Eye (tissue), 1 donor: ENCODE results near the gene CTU2.

Experiments used
- DNase-seq: peaks from one replicate; pipeline ENCODE4 v3.0.0-alpha.2; 2015

The CTU2 gene

DNA sequence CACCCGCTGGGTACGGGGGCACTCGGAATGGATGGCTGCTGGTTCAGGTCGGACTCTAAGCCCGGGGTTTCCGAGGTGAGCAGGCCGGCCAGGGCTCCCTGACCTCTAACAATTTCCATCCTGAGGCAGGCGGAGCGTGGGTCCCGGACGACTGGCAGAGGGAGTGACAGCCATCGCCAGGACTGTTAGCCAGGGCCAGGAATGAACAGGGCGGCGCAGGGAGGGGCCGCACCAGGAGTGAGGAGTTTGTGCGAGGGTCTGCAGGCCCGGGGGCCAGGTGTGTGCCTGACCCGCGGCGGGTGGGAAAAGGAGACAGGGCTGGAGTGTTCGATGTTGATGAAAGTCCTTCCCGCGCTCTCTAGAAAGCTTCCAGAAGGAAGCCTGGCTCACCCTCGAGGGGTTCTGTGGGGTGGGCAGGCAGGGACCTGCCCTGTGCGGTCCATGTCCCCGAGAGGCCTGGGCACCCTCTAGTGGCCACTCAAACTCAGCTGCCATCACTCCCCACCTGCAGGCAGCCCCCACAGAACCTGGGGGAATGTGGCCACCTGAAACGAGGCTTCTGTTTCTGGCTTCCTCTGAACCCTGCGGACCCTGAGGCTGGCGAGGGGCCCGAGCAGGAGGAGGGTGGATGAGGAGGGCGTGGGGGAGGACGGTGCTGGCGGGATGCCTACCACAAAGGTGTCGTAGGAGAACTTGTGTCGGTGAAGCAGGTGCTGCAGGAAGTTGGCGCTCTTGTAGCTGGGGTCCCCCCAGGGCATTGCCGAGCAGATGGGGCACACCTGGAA is 8.3 kb upstream of the CTU2 start:
- DNase-seq, result no peak

DNA sequence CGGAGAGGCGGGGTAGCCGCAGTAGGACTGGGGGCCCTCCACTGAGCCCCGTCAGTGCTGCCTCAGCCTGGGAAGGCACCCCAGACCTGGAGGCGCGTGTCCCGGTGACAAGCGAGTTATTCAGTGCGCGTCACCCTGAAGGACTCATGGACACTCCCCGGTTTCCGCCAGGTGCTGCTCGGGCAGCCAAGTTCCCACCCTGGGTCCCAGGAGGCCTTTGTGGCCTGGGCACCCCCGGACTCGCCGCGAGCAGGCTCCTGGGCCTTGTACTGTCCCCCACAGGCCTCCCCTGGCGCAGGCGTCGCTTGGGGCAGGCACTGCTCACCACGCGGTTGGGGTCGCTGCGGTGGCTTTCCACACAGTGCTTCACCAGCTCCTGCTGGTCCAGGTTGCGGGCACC is 7.7 kb upstream of the CTU2 start:
- DNase-seq, result no peak

DNA sequence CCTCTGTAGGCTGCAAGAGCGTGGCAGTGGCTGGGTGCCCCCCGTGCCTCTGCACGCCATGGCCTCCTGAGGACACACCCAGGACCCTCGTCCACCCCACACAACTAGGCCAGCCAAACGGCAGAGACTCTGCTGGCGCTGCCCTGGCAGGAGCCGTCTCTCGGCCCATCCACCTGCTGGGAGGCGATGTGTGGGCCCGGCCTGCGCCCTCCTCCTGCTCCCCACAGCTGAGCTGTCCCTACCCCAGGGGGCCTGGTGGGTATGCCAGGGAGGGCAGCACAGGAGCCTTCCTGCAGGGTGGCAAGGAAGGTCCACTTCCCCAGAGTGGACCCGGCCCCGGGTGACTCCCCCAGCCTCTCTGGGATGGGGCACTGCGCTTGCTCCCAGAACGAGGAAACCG is 7.1 kb upstream of the CTU2 start:
- no peak for DNase-seq

DNA sequence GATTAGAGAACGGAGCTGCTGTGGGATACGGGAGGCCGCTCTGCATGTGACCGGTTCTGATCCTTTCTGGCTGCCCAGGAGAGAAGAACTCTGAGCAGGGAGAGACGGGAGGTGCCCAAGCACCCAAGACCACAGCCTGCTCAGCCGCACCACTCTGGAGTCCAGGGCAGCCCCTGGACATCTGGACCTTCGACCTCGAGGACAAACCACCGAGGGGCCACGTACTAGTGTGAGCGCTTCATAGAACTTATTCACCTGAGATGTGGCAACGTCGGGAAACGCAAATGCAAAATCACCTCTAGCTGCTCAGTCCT is 6.0 kb upstream of the CTU2 start:
- no peak for DNase-seq

DNA sequence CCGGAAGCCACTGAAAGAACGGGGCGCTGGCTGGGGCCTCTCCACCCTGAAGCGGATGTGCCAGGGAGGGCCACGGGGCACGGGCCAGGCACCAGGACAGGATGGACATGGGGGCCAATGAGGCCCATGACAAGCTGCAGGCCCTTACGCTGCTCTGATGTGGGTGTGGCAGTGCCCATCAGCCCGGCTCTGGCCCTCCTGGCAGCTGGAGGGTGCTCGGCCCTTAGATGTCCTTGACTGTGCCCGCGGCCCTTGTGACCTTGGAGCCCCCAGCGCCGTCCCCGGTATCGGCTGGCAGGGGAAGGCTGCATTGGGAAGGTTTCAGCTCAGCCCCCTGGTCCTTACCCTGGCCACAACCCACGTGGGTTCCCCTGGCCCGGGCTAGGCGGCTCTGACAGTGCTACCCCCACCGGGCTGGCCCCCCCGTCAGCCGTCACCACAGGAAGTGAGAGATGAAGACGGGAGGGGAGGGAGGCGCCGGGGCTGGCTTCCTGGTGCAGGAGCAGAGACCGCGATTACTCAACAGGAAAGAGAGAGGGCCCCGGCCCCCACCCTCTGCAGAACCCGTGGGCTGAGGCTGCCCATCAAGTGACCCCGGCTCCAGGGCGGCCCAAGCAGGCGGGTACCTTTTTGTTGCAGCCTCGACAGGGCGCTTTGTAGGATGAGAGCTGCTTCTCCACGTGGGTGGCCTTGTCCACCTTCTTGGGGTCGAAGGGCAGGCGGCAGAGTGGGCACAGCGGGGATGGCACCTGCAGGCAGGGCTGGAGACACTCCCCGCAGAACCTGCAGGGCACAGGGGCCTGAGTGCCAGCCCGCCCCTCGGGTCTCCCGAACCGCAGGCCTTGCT is 5.4 kb upstream of the CTU2 start:
- no peak for DNase-seq

DNA sequence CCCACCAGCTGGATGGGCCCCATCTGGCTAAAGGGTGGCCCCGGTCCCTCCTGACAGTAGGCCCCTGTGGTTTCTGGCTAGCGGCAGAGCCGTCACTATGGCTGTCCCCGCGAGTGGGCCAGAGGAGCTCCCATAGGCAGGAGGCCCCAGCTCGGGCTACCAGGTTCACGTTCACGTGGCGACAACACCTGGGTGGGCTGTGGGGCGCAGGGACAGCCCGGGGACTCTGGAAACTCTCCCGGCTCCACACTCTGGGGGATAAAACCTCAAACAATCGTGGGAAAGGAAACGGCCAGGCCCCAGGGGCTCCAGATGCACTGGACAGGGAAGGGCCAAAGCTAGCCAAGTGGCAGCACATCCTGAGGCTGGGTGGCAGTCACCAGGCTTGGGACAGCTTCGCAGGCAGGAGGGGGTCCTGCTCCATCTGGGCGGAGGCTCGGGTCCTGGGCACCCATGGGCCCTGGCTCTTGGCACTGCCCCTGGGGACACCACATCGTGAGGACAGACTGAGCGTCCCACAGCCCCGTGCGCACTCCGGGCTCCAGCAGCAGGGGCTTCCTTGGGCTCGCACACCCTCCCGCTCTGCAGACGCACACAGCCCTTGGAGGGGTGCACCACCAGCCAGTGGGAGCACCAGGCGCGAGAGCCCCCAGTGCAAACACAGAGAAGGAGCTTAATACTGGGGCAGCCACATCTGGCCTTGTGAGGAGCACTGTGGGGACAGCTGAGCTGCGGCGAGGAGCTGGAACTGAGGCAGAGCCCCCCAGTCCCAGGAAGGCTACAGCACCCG is 4.5 kb upstream of the CTU2 start:
- DNase-seq, result no peak

DNA sequence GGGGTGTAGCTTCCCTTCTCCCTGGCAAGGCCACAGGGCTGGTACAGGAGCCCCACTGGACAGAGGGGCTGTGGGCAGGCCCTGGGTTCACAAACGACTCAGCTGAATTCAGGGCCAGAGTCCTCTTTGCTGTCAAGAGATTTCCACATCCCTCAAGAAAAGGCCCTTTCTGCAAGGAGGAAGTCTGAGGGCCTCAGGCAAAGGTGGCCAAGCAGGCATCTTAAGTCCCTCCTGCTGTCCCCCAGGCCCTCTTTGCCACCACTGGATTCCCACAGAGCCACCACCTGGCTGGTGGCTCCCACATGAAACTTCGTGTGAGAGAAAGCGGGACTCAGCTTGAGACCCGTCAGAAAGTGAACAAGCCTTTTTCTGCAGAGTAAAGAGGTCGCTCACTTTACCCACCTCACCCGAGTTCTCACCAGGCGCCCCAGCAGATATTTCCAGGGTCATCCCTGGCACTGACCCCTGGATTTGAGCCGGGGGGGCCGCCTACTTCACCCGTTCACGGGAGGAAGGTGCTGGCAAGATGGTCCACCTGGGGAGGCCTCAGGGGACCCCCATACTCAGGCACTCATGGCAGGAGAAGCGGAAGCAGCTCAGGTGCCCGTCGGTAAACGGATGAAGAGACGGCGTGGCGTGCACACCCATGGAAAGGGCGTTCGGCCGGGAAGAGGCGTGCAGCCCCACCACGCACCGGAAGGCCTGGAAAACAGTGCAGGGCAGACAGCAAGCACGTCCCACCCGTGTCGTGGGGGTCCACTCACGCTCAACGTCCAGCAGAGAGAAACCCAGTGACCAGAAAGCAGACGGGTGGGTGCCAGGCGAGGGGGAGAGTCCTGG is 3.7 kb upstream of the CTU2 start:
- DNase-seq, result no peak

DNA sequence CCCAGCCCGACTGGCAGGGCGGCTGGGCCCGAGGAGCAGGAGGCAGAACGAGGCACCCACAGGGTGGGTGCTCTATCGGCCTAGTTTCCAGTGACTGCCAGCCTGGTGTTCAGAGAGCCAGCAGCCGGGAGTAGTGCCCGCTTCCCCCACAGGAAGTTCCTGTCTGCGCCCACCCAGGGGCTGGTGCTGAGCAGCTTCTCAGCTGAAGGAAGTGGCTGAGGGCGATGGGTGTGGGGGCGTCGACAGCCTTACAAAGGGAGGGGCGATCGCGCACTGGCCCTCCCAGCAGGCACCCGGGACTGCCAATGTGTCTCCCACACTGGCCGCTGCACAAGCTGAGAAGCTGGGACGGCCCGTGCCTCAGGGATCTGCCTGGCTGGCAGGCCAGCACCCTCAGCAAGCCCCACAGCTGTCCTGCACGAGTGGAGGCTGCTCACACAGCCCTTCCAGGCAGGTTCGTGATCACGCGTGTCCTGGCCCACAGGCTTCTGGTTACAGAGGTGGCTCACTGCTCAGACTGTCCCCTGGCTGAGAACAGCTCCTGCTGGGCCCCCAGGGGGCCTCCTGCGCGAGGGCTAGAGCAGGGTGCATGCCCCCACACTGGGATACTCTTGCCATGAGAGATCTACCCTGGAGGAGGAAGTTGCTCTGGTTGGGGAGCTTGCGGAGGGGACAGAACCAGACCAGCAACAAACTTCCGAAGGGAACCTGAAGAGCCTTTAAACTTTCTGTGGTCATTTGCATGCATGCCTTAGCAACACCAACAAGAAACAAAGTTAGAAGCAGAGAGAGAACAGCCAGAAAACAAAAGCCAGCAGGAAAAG is 2.6 kb upstream of the CTU2 start:
- DNase-seq, result no peak

DNA sequence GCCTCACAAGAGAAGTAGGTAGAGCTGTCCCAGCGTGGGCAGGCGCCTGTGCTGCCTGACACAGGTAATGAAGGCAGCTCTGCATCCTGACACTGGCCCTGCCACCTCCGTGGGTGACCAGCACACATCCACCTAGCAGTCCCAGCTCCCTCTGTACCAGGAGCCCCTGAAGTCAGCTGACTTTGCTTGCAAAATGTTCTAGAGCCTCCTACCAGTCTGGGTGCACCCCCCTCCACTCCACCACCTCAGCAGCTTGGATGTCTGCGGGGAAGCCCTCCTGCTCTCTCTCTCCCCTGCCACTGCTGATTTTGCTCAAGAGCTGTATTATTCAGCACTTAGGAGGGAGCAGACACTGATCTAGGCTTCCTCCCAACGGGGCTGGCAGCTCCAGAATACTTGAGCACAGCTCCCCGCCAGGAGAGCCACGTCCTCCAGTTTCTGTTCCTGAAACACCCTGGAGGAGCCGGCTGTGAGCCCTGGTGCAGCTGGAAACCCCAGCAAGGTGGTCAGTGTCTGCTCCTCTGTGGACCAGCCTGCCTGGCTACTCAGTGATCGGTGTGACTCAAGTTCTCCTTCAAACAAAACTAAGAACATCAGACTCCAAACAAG is 1.1 kb upstream of the CTU2 start:
- DNase-seq, result peak; percentile 32

DNA sequence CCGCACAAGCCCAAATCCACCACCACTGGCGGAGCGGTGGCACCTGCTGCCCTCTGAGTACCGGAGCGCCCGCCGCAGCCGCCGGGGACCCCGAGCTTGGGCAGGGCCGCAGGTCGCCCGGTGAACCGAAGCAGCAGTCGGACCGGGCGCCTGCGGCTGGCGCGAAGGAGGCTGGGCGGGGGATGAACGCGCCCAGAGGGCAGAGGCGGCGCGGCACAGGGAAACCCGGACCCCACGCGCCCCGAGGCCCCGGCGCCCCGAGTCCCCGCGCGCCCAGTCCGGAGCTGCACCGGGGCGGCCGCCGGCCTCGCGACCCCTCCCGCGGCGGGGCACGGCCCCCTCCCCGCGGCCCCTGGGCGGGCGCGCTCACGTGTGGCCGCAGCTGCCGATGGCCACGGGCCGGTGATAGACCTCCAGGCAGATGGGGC is 488 bp upstream of the CTU2 start:
- no peak for DNase-seq

DNA sequence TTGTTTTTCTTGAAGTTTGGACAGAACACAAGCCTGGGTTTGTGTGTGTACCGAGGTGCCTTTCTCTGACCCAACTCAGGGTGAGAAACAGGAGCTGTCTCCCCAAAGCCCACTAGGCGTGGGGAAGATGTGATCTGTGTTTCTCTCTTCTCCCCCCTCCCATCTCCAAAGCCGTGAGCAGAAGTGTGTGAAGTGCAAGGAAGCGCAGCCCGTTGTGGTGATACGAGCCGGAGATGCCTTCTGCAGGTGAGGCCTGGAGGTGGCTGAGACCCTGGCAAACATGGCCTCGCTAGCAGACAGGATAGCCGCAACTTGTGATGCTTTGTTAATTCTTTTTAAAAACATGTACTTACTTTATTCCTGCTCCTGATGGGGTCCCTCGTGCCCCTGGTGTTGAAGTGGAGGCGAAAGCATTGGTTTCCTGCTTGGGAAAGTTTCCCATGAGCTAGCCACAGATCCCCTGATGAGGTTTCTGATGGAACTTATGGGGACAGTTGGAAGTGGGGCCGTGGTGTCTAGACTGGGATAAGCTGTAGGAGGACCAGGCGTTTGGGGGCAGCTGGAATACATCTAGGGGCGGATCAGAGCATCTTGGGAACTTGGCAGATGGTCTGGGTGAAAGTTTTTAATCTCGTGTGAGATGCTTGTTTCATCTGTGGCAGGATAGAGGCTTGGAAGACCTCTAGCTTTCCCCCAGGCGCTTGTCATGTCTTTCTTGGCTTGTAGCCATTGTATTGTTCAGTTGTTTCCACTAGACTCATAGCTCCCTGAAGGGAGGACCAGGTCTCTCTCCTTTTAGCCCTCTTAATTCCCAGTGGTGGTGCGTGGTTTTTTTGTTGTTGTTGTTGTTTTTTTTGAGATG is 893 bp downstream of the CTU2 start:
- DNase-seq, result no peak

DNA sequence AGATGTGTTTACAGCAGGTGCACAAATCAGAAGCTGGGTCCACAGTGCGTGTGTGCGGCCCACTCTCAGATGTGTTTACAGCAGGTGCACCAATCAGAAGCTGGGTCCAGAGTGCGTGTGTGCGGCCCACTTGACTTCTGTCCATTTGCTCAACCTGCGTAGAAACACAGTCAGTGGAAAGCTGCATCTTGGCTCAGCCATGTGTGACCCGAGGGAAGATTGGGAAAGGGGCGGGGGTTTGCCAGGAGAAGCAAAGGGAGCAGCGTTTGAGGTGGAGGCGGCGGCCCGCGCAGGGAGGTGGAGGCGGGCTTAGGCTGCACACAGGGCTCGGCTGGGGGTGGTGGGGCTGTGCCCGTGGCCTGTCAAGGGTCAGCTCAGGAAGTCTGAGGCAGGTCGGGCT is 4.3 kb downstream of the CTU2 start:
- no peak for DNase-seq

DNA sequence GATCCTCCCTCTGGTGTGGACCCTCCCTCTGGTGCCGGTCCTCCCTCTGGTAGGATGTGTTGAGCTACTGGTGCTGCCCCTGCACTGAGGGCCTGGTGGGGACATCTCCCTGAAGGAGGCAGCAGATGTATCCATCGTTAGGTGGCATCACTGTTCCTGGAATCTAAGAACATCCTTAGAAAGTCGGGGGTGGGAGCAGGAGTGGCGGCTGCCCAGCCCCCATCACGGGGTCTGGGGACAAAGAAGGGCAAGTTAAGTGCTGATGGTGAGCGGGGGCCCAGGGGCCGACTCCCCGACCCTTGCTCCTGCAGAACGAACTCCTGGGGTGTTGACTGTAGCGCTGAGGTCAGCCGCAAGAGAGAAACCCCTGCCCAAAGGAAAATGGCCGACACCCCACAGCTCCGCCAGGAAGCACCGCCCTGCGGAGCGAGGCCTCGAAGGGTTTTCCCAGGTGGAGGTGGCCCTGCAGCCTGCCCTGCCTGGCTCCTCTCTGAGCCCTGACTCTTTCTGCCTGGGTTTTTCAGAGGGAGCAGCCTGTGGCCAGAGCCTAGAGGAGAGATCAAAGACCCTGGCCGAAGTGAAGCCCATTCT is 5.5 kb downstream of the CTU2 start:
- no peak for DNase-seq

DNA sequence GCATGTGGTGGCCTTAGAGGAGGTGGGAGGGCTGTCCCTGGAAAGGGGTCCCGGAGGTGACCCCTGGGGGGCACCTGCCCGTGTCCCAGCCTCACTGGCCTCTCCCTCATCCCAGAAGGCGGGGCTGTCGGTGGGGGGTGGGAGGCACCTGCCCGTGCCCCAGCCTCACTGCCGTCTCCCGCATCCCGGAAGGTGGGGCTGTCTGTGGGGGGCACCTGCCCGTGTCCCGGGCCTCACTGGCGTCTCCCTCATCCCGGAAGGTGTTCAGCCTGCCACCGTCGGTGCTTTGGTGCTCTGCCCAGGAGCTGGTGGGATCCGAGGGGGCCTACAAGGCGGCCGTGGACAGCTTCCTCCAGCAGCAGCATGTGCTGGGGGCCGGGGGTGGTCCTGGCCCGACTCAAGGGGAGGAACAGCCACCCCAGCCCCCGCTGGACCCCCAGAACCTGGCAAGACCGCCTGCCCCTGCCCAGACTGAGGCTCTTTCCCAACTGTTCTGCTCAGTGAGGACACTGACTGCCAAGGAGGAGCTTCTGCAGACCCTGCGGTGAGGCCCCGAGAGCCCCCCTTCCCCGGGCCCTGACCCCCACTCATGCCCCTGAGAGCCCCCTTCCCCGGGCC is 6.2 kb downstream of the CTU2 start:
- DNase-seq, result no peak

DNA sequence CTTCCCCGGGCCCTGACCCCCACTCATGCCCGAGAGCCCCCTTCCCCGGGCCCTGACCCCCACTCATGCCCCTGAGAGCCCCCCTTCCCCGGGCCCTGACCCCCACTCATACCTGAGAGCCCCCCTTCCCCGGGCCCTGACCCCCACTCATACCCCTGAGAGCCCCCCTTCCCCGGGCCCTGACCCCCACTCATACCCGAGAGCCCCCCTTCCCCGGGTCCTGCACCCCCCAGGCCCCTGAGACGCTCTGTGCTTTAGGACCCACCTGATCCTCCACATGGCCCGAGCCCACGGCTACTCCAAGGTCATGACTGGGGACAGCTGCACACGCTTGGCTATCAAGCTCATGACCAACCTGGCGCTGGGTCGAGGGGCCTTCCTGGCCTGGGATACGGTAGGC is 6.8 kb downstream of the CTU2 start:
- DNase-seq, result no peak

DNA sequence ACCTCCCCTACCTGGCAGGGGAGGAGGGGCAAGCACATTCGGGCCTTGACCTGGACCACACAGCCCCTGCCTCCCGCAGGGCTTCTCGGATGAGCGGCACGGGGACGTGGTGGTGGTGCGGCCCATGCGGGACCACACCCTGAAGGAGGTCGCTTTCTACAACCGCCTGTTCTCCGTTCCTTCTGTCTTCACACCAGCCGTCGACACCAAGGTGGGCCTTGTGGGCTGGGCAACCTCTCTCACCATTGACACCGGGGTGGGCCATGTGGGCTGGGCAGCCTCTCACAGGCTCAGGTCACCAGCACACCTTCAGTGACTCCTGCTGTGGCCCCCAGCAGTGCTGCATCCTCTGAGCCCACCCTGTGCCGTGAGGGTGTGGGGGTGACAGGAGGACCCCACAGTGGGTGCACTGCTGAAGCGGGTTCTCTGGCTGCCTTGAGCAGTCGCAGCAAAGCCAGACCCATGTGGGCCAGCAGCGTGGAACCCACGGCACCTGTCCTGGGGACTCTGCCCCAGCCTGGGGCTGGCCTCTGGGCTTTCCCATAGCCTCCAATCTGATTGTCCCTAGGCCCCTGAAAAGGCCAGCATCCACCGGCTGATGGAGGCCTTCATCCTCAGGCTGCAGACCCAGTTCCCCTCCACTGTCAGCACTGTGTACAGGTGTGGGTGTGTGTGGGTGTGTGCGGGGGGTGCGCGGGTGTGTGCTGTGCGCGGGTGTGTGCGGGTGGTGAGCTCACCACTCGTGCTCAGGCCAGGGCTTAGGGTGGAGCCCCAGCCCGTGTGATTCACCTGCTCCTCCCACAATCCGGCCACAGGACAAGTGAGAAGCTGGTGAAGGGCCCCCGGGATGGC is 7.5 kb downstream of the CTU2 start:
- no peak for DNase-seq

DNA sequence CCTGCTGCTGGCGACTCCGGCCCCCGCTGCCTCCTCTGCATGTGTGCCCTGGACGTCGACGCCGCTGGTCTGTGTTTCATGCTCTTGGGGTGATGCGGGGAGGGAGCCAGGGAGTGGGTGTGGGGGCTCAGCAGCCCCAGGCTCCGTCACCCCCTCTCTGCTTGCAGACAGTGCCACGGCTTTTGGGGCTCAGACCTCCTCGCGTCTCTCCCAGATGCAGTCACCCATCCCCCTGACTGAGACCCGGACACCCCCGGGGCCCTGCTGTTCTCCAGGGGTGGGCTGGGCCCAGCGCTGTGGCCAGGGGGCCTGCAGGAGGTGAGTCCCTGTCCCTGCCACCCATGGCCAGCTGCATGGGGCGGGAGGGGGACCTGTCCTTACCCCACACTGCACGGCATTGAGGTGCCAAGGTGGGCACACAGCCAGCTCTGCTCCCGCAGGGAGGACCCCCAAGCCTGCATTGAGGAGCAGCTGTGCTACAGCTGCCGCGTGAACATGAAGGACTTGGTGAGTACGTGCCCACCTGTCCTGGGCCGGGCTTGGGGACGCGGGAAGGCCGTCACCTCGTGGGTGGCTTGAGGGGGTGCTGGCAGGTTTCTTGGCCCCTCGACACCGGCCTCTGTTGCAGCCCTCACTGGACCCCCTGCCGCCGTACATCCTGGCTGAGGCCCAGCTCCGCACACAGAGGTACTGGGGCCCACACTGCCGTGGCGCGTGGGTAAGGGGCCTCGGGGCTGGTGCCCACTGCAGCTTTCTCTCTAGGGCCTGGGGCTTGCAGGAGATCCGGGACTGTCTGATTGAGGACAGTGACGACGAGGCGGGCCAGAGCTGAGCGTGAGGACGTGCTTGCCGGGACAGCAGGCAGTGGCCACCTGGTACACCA is 8.4 kb downstream of the CTU2 start:
- no peak for DNase-seq
